Fibroblast of lung (primary cell): ENCODE measurements around the gene EPS8L3.

Experiments
- EZH2 ChIP-seq: IDR thresholded peaks from 2 replicates; pipeline ENCODE4 v1.5.1; 2012; ENCODE audit warnings: low read length, control low read depth, mild to moderate bottlenecking; ENCODE audit errors: missing control alignments
- TF ChIP-seq, protein P1 (sequence below), 2 donors: IDR thresholded peaks in 1 of 2; conservative IDR thresholded peaks in 1 of 2; 1 replicate in 1 of 2; 2 replicates in 1 of 2; pipeline ENCODE4 v1.5.1; 2011 to 2012; ENCODE audit warnings: low read length in 2 of 2, control low read depth in 1 of 2, inconsistent platforms in 1 of 2, low read depth in 1 of 2, mild to moderate bottlenecking in 1 of 2

DNA sequence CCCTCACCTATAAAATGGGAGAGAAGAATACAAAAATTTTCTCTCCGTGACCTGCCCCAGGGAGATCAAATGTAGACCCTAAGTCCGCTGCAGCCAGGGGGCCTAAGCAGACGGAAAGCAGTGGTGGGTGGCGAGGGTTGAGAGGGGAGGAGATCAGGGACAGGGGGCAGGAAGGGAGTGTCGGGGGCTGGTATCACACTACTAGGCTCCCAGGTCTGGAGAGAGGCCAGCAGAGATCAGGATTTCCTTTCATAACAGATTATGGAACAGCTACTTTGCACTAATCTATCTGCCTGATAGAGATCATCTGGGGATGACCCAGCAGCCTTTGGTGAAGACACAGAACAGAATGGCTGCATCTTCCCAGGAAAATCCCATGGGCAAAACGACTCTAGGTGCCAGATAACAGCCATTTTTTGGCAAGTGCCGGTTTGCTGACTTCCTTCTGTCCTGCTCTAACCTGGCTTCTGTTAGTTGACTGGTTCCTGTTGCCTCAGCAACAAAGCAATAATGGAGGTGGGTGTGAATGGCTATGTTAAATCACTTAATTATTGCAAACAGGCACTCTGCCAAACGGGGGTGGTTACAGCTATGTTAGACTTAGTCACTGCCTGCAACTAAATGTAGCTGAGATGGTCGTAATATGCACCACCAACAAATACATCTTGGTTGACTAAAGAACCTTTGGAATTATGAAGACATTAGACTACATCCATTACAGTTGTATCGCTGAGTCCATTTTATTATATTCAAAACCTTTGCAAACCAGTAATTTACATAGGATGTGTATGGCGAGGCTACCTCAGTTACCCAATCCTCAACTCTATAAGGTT, 30.0 kb upstream of the EPS8L3 start:
- TF ChIP-seq, protein P1, sequence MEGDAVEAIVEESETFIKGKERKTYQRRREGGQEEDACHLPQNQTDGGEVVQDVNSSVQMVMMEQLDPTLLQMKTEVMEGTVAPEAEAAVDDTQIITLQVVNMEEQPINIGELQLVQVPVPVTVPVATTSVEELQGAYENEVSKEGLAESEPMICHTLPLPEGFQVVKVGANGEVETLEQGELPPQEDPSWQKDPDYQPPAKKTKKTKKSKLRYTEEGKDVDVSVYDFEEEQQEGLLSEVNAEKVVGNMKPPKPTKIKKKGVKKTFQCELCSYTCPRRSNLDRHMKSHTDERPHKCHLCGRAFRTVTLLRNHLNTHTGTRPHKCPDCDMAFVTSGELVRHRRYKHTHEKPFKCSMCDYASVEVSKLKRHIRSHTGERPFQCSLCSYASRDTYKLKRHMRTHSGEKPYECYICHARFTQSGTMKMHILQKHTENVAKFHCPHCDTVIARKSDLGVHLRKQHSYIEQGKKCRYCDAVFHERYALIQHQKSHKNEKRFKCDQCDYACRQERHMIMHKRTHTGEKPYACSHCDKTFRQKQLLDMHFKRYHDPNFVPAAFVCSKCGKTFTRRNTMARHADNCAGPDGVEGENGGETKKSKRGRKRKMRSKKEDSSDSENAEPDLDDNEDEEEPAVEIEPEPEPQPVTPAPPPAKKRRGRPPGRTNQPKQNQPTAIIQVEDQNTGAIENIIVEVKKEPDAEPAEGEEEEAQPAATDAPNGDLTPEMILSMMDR (conservative IDR thresholded peaks at IDR 0.05 in 1 of 2, IDR thresholded peaks at IDR 0.05 in 1 of 2; ENCODE audit: low read depth in 1 of 2, low read length in 2 of 2) = no peak
- no peak for TF ChIP-seq EZH2
